DMS153 treated with DMSO at 0.1 percent for 48 hours (cell line): ENCODE measurements around the gene ZNF311.
"Not testable (repeated sequence)": the region's sequence is repeated elsewhere in the genome, so short reads cannot be mapped to it uniquely, and the experiment has no call there.

Experiments
- DNase-seq: peaks from one replicate; lab custom pipeline; 2025; ENCODE audit not compliant: unreplicated experiment; lab: John Stamatoyannopoulos, UW

ZNF311 gene

DNA sequence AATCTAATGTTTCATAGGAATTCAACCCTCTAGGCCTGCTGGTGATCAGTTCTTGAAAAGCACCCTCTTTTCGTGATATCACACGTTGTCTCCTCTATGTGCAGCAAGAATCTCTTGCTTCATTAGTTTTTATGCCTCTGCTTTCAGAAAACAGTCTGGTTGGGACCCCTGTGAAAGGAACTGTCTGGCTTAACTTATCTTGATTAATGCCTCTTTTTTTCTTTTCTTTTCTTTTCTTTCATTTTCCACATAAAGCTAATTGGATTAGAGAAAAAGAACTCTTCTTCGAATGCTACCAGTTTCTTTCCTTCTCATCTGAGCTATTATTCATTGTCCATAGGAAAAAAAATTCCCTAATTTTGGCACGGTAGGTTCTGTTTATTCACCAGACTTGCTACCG lies 21.3 kb downstream of the ZNF311 start:
- no peak for DNase-seq

DNA sequence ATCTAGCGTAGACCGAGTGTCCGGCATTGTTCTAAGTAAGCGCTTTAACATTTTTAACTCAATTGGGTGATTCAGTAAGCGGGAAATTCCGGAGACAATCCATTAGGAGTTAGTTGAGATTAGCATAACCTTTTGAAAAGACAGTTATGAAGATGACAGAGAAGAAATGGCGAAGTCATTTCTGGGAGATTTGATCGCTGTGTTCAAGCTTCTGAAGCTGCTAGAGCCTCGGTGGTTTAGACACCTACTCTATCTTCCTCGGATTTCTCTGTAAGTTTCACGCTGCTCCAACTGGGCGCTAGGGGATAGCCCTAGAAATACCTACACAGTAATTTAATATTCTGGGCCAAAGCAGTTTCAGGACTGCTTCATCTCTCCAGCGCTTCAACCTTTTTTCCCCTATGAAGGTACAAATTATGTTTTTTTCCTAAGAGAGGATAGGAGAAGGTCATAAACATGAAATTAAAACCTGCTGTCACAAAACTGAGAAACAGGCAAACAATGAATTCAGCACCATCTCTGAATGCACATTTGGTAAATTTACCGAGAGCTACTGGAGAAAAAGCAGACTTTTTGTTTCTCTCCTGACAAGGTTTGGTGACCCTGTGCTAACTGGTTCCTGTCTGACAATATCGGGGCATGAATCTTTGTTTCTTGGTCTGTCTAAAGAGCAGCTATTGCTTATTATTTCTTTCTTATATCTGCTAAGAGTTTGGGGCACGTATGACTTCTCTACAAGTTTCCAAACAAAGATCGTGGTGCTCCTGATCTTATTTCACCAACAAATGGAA lies 22.4 kb downstream of the ZNF311 start:
- DNase-seq = peak; percentile 19

GRCh38 chr6:28981833-28982475 lies 23.2 kb downstream of the ZNF311 start:
- DNase-seq = peak; percentile 62

DNA sequence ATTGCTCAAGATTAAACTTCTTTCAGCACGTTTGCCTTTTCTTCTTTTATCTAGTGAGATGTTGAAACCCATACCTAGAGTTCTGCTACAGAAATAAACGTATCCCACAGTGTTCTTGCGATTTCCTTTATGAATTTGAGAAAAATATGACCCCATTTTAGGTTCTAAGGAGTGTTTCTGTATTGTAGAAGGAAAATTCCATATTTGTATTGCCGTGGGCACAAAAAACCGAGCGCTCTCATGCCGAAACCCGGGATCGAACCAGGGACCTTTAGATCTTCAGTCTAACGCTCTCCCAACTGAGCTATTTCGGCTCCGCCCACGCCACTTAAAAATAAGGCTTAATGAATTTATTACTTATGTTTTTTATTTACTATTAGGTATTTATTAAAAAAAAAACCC lies 23.7 kb downstream of the ZNF311 start:
- DNase-seq = peak; percentile 77

DNA sequence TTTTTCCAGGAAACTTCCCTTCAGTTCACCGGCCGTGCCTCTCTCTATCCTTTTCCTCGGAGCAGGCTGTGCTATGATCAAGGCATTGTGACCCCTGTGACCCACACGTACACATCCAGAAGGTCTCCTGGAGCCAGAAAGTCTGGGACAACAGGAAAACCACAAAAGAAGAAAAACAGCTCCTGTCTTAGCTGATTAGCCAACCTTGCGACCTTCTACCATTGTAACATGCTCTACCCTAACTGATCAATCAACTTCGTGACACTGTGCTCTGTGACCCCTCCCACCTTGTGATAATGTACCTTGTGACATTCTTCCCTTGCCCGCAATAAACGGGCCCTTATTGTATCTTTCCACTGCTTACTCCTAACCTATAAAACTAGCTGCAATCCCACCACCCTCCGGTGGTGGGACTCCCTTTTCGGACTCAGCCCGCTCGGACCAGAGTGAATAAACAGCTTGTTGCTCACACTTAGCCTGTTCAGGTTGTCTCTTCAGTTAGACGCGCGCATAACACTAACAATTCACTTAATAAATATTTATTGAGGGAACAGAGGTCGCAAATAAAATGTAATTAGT lies 24.2 kb downstream of the ZNF311 start:
- DNase-seq = peak; percentile 77

GRCh38 chr6:28980137-28980851 lies 24.8 kb downstream of the ZNF311 start:
- peak; percentile 36 for DNase-seq

- DNase-seq = no peak
Measured at GRCh38 chr6:28979679-28980078, 25.4 kb downstream of the ZNF311 start.

- DNase-seq = no peak
Measured at GRCh38 chr6:28978959-28979561, 26.1 kb downstream of the ZNF311 start.

DNA sequence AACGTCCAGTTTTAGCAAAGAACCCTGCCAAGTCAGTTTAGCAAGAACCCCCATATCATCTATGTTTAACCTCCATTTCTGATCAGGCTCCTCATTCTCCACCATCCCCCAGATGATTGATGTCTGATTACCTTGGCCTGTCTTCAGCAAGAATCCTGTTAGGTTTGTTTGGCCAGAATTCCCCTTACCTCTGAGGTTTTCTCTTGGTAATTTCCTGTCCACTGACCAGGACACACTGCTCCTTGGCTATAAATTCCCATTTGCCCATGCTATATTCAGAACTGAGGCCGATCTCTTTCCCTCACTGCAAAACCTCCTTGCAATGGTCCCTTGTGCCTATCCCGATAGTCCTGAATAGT lies 27.0 kb downstream of the ZNF311 start:
- no peak for DNase-seq

GRCh38 chr6:28977341-28978132 lies 27.6 kb downstream of the ZNF311 start:
- DNase-seq = no peak

DNA sequence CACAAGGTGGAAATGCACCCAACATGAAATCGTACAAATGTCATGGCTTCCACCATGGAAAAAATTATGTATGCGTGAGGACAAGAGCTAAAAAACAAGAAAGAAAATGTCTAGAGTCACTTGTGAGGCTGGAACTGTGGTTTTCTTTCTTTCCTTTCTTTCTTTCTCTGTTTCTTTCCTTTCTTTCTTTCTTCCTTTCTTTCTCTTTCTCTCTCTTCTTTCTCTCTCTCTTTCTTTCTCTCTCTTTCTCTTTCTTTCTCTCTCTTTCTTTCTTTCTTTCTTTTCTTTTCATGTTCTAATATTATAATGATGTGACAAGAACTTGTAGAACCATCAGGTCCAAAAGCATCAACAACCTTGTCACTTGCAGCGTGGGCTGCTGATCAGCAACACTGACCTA lies 28.4 kb downstream of the ZNF311 start:
- no peak for DNase-seq

DNA sequence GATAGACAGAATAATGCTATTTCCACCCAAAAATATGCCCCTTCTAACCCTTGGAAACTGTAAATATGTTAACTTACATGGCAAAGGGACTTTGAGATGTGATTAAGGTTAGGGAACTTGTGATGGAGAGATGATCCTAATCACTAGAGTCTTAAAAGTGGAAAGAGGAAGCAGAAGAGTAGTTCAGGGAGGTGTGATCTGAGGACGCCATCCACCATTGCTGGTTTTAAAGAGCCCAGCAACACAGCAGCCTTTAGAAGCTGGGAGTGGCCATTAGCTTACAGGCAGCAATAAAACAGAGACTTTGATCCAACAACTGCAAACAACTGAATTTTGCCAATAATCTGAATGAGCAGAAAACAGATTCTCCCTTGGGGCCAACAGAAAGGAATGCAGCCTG lies 30.6 kb downstream of the ZNF311 start:
- no peak for DNase-seq

DNA sequence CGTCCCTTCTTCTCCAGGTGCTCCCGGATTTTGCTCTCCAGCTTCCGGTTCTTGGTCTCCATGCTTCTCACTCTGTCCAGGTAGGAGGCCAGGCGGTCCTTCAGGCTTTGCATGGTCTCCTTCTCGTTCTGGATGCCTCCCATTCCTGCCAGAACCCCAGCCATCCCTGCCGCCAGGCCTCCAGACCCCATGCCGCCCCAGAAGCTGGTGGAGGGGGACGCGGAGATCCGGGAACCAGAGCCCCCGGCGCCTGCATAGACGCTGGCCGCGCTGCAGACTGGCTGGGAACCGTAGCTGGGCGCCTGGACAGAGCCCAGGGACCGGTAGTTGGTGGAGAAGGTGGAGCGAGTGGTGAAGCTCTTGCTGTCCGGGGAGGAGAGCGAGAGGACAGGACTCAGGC lies 35.1 kb downstream of the ZNF311 start:
- not testable (repeated sequence) for DNase-seq

DNA sequence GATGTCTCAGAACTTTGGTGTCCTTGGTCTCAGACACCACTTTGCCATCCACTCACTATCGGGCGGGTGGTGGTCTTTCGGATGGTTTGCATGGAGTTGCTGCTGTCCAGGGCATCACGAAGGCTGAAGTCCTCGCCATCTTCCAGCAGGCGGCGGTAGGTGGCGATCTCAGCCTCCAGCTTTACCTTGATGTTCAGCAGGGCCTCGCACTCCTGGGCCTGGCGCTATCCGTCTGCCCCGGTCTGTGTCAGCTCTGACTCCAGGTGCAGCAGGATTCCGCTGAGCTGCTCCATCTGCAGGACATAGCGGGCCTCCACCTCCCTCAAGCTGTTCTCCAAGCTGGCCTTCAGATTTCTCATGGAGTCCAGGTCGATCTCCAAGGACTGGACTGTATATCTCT lies 36.0 kb downstream of the ZNF311 start:
- DNase-seq = no peak

DNA sequence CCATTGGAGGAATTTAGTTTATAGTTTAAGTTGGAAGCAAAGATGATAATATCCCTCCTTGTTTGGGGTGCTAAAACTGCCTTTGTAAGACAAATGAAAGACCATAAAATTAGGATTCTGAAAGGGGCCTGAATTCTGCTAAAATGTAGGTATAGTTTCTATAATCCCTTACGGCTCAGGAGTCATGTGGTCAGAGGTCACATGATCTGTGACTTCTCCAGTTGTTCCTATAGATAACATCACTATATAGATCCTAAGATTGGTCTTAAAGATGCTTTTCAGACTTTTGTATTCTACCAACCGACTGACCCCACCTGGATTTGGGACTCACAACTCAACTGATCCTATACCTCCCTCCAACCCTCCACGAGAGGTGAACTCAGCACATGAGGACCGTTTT lies 36.6 kb downstream of the ZNF311 start:
- DNase-seq = no peak

- DNase-seq = no peak
Measured at GRCh38 chr6:28965706-28966105, 39.4 kb downstream of the ZNF311 start.

- no peak for DNase-seq
Measured at GRCh38 chr6:28960846-28961500, 44.1 kb downstream of the ZNF311 start.

DNA sequence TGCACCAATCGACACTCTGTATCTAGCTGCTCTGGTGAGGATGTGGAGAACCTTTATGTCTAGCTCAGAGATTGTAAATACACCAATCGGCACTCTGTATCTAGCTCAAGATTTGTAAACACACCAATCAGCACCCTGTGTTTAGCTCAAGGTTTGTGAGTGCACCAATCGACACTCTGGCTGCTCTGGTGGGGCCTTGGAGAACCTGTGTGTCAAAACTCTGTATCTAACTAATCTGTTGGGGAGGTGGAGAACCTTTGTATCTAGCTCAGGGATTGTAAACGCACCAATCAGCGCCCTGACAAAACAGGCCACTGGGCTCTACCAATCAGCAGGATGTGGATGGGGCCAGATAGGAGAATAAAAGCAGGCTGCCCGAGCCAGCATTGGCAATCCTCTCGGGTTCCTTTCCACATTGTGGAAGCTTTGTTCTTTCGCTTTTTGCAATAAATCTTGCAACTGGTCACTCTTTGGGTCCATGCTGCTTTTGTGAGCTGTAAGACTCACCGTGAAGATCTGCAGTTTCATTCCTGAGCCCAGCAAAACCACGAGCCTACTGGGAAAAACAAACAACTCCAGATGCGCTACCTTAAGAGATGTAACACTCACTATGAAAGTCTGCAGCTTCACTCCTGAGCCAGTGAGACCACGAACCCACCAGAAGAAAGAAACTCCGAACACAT lies 46.4 kb downstream of the ZNF311 start:
- DNase-seq = not testable (repeated sequence)

GRCh38 chr6:28957795-28958314 lies 47.3 kb downstream of the ZNF311 start:
- not testable (repeated sequence) for DNase-seq
